OCI-LY1 (cell line): Measurements from ENCODE around the gene NBEA.

ENCODE experiments used
- H2AFZ ChIP-seq: fragments of 200-600 bp; sonication (generic), shearing (Covaris generic); 2 replicates; pipeline ENCODE4 v1.6.0; 2014; ENCODE audit warnings: antibody characterized with exemption, mild to moderate bottlenecking, low read length
- H3F3A ChIP-seq: fragments of 200-600 bp; sonication (generic), shearing (Covaris generic); 2 replicates; pipeline ENCODE4 v1.6.0; 2014; ENCODE audit warnings: mild to moderate bottlenecking, antibody characterized with exemption, low read length, moderate library complexity; ENCODE audit not compliant: insufficient read depth
- H3K27ac ChIP-seq: fragments of 200-600 bp; sonication (generic); 2 replicates; pipeline ENCODE4 v1.5.1; 2014; ENCODE audit warnings: low read length, mixed run types, mild to moderate bottlenecking, low read depth; ENCODE audit not compliant: poor library complexity, severe bottlenecking
- H3K27me3 ChIP-seq: fragments of 200-600 bp; sonication (generic); 2 replicates; pipeline ENCODE4 v1.6.0; 2014; ENCODE audit warnings: antibody characterized with exemption, mild to moderate bottlenecking, low read length, moderate library complexity; ENCODE audit not compliant: insufficient read depth
- H3K36me3 ChIP-seq: fragments of 200-600 bp; sonication (generic); 2 replicates; pipeline ENCODE4 v1.6.1; 2014; ENCODE audit warnings: mild to moderate bottlenecking, antibody characterized with exemption, low read length, moderate library complexity, mixed read lengths; ENCODE audit not compliant: insufficient read depth
- H3K4me1 ChIP-seq: fragments of 200-600 bp; sonication (generic); 2 replicates; pipeline ENCODE4 v1.5.1; 2014; ENCODE audit warnings: mild to moderate bottlenecking, low read length, moderate library complexity; ENCODE audit not compliant: insufficient read depth, severe bottlenecking
- H3K4me2 ChIP-seq: fragments of 200-600 bp; sonication (generic), shearing (Covaris generic); 2 replicates; pipeline ENCODE4 v1.6.1; 2014; ENCODE audit warnings: low read length
- H3K4me3 ChIP-seq: fragments of 200-600 bp; sonication (generic); 2 replicates; pipeline ENCODE4 v1.5.1; 2014; ENCODE audit warnings: low read length, low read depth, mild to moderate bottlenecking, mixed read lengths; ENCODE audit not compliant: poor library complexity, severe bottlenecking
- H3K79me2 ChIP-seq: fragments of 200-600 bp; shearing (Covaris generic); 2 replicates; pipeline ENCODE4 v1.6.1; 2016; ENCODE audit warnings: mixed run types, low read length, mixed read lengths; ENCODE audit not compliant: insufficient read depth
- H3K9ac ChIP-seq: fragments of 200-600 bp; sonication (generic), shearing (Covaris generic); 2 replicates; pipeline ENCODE4 v1.6.1; 2014; ENCODE audit warnings: mild to moderate bottlenecking, low read length, mixed read lengths
- H3K9me2 ChIP-seq: fragments of 200-600 bp; sonication (generic), shearing (Covaris generic); 2 replicates; pipeline ENCODE4 v1.6.1; 2014; ENCODE audit warnings: low read depth, mild to moderate bottlenecking, low read length, mixed read lengths
- H3K9me3 ChIP-seq: fragments of 200-600 bp; shearing (Covaris generic); 2 replicates; pipeline ENCODE4 v1.6.1; 2014; ENCODE audit warnings: low read length, mixed read lengths
- H4K20me1 ChIP-seq: fragments of 200-600 bp; sonication (generic), shearing (Covaris generic); 2 replicates; pipeline ENCODE4 v1.6.0; 2016; ENCODE audit warnings: mild to moderate bottlenecking, low read length; ENCODE audit not compliant: insufficient read depth
- EZH2 ChIP-seq: fragments of 200-600 bp; sonication (generic), shearing (Covaris generic); IDR thresholded peaks from 2 replicates; pipeline ENCODE4 v1.8.0; 2017; ENCODE audit warnings: borderline replicate concordance, mixed run types, mild to moderate bottlenecking, antibody characterized with exemption, low read length, moderate library complexity, mixed read lengths
- TF ChIP-seq, protein P1 (sequence below): fragments of 200-600 bp; sonication (generic), shearing (Covaris generic); IDR thresholded peaks from 2 replicates; pipeline ENCODE4 v1.5.1; 2017; ENCODE audit warnings: mild to moderate bottlenecking, antibody characterized with exemption, low read length, moderate library complexity, mixed read lengths

NBEA gene

DNA sequence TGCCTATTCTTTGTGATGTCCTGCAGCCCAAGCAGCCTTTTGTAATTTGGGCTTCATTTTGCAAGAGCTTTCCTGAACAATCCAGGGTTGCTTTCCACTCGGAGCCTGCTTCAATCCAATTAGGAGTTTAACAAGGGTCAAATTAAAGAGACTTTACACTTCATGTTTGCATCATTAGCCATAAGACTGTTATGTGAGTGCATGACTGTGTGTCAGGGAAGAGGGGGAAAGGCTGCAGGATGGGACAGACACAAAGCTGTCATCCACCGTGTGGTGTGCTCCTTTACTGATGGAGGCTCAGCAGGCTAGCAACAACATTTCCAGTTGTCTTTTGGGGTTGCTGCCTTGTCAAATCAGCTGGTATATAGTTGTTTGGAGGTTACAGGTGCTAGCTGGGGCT lies 558.1 kb downstream of the NBEA start:
- H3K4me1 ChIP-seq = no peaks in the 10 kb centered on the region
- no peaks in the 10 kb centered on the region for H3F3A ChIP-seq
- no peaks in the 10 kb centered on the region for H3K9me3 ChIP-seq
- H2AFZ ChIP-seq = no peak overlapping the region
- no peaks in the 10 kb centered on the region for H4K20me1 ChIP-seq
- H3K4me2 ChIP-seq = no peak overlapping the region
- no peak overlapping the region for H3K4me3 ChIP-seq
- H3K9ac ChIP-seq = no peak overlapping the region
- no peak overlapping the region for H3K27ac ChIP-seq
- no peaks in the 10 kb centered on the region for H3K9me2 ChIP-seq
- no peaks in the 10 kb centered on the region for H3K36me3 ChIP-seq
- TF ChIP-seq, protein P1, sequence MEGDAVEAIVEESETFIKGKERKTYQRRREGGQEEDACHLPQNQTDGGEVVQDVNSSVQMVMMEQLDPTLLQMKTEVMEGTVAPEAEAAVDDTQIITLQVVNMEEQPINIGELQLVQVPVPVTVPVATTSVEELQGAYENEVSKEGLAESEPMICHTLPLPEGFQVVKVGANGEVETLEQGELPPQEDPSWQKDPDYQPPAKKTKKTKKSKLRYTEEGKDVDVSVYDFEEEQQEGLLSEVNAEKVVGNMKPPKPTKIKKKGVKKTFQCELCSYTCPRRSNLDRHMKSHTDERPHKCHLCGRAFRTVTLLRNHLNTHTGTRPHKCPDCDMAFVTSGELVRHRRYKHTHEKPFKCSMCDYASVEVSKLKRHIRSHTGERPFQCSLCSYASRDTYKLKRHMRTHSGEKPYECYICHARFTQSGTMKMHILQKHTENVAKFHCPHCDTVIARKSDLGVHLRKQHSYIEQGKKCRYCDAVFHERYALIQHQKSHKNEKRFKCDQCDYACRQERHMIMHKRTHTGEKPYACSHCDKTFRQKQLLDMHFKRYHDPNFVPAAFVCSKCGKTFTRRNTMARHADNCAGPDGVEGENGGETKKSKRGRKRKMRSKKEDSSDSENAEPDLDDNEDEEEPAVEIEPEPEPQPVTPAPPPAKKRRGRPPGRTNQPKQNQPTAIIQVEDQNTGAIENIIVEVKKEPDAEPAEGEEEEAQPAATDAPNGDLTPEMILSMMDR = no peak
- no peak for TF ChIP-seq EZH2
- H3K27me3 ChIP-seq = no peaks in the 10 kb centered on the region
- H3K79me2 ChIP-seq = no peaks in the 10 kb centered on the region

DNA sequence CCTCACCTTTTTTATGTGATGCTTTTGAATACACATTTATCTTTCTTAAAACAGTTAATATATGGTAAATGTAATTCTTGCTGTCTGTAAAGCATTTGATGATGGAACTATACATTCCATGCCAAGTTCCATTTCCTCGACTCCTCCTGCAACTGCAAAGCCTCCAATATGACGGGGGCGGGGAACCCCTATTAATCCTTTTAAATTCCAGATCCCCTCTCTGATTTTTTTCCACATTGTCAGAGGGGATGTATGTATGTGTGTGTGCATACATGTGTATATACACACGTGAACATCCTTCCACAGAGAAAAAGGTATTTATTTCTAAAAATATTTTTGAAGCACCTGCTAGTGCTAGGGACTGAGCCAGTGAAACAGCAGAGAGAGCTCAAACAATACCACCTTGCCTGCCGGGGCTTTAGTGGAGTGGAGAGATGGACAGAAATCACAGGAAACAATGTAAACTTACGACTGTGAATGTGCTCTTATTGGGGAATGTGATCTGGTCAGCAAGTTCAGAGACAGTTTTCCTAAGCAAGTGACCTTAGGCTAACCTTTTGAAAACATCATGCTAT lies 559.7 kb downstream of the NBEA start:
- H3K27ac ChIP-seq = no peak overlapping the region
- H3K36me3 ChIP-seq = no peaks in the 10 kb centered on the region
- no peak overlapping the region for H3K4me3 ChIP-seq
- TF ChIP-seq, protein P1 = no peak
- no peak for TF ChIP-seq EZH2
- H3F3A ChIP-seq = no peaks in the 10 kb centered on the region
- H3K4me1 ChIP-seq = no peaks in the 10 kb centered on the region
- no peaks in the 10 kb centered on the region for H3K27me3 ChIP-seq
- no peak overlapping the region for H2AFZ ChIP-seq
- no peak overlapping the region for H3K9ac ChIP-seq
- H3K9me3 ChIP-seq = no peaks in the 10 kb centered on the region
- H4K20me1 ChIP-seq = no peaks in the 10 kb centered on the region
- H3K9me2 ChIP-seq = no peaks in the 10 kb centered on the region
- H3K79me2 ChIP-seq = no peaks in the 10 kb centered on the region
- no peak overlapping the region for H3K4me2 ChIP-seq

DNA sequence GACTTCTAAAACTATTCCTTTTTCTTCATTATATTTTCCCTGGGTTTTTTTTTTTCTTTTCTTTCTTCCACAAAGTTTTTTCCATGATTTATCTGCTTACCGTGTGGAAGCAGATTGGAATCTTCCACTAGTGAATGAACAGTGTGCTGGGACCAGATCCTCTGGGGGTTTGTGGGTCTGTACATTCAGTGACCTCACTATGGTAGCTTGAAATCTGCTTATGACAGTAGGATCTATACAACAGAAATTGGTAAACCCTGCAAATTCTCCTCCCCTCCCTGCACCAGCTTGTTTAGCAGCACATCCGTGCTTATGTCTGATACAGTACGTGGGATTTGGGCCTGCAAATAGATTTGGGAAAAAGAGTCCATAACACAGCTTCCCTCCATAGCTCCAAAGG lies 560.4 kb downstream of the NBEA start:
- Histone ChIP-seq H3K79me2 (no peaks in the 10 kb centered on the region), H3K4me3 (no peak overlapping the region), H3K9me3 (no peaks in the 10 kb centered on the region), H2AFZ (no peak overlapping the region), H3K9ac (no peak overlapping the region), H3K27ac (no peak overlapping the region), H3K9me2 (no peaks in the 10 kb centered on the region), H4K20me1 (no peaks in the 10 kb centered on the region), H3K36me3 (no peaks in the 10 kb centered on the region), H3K4me1 (no peaks in the 10 kb centered on the region), H3K27me3 (no peaks in the 10 kb centered on the region), H3F3A (no peaks in the 10 kb centered on the region), H3K4me2 (no peak overlapping the region)
- TF ChIP-seq, protein P1 = no peak
- no peak for TF ChIP-seq EZH2
